ENCODE data around the gene TDP2. TPM values are rescaled to one million over a fixed set of nuclear protein-coding genes. Genes with fewer than 3 reads are reported as not detected.

TDP2 gene
- total RNA-seq, 4 donors from 2014 or later: 25.2 to 44.4 (median 37.6) TPM

DNA sequence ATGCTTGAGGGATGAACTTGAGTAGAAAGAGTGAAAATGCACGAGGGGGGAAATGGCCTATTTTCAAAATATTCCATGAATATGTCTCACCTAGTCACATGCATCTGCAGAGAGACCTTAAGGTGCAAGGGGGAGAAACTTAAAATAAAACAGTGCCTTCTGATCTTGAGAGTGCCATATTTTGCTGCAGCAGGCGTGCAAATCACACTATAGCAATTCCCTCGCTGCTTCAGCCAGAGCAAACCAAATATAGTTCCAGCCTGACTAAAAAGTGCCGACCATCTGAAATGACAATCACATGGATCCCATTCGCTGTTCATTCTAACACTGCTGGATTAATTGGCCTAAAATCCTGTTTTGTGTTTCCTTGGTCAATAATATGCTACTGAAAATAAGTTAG lies 47.0 kb downstream of the TDP2 start:
- WGBS: 89% methylated on average over 5 of the region's 5 CpGs
- H3K4me1 ChIP-seq: no peaks in the 10 kb centered on the region
- no peaks in the 10 kb centered on the region for H3K9me3 ChIP-seq
- no peaks in the 10 kb centered on the region for H3K36me3 ChIP-seq
- H3K27ac ChIP-seq (replicated peaks in 1 of 4): no peak overlapping the region
- H3K4me3 ChIP-seq: no peak overlapping the region
- H3K27me3 ChIP-seq: peaks cover 0 to 2% (median 0%) of the 10 kb centered on the region in 4 donors
- TF ChIP-seq EP300 (IDR thresholded peaks at IDR 0.05): no peak
- TF ChIP-seq POLR2AphosphoS5 (IDR thresholded peaks at IDR 0.05): no peak
- no peak for TF ChIP-seq POLR2A (IDR thresholded peaks at IDR 0.05; ENCODE audit: low read depth)
- TF ChIP-seq, protein P1, sequence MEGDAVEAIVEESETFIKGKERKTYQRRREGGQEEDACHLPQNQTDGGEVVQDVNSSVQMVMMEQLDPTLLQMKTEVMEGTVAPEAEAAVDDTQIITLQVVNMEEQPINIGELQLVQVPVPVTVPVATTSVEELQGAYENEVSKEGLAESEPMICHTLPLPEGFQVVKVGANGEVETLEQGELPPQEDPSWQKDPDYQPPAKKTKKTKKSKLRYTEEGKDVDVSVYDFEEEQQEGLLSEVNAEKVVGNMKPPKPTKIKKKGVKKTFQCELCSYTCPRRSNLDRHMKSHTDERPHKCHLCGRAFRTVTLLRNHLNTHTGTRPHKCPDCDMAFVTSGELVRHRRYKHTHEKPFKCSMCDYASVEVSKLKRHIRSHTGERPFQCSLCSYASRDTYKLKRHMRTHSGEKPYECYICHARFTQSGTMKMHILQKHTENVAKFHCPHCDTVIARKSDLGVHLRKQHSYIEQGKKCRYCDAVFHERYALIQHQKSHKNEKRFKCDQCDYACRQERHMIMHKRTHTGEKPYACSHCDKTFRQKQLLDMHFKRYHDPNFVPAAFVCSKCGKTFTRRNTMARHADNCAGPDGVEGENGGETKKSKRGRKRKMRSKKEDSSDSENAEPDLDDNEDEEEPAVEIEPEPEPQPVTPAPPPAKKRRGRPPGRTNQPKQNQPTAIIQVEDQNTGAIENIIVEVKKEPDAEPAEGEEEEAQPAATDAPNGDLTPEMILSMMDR (IDR thresholded peaks at IDR 0.05): no peak
- intact Hi-C loops (cut with DNase I): no loop called here
- no peak for DNase-seq (ENCODE audit: extremely low spot score)

DNA sequence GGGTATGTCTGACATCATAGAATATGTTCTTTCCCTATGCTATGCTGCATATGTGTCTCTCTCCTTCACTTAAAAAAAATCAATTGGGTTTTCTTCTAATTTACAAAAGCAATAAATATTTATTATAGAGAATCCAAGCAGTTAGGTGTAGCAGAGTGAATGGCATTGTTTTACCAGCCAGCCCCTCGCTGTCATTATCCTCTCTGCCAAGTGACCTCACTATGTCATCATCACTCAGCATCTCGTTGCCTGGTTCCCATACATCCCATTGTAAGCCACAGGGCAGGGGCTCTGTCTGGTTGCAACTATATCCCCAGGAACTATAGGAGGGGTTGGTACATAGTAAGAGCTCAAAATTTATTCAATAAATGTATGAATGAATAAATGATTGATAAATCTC lies 52.1 kb downstream of the TDP2 start:
- H3K27me3 ChIP-seq: peaks cover 0 to 16% (median 0%) of the 10 kb centered on the region in 4 donors
- intact Hi-C loops (cut with DNase I): no loop called here
- H3K36me3 ChIP-seq: no peaks in the 10 kb centered on the region
- H3K4me3 ChIP-seq: no peak overlapping the region
- H3K27ac ChIP-seq (replicated peaks in 1 of 4): no peak overlapping the region
- TF ChIP-seq, protein P1 (IDR thresholded peaks at IDR 0.05): no peak
- no peaks in the 10 kb centered on the region for H3K4me1 ChIP-seq
- DNase-seq (ENCODE audit: extremely low spot score): no peak
- WGBS: 48% methylated on average over 2 of the region's 2 CpGs
- H3K9me3 ChIP-seq: no peaks in the 10 kb centered on the region

DNA sequence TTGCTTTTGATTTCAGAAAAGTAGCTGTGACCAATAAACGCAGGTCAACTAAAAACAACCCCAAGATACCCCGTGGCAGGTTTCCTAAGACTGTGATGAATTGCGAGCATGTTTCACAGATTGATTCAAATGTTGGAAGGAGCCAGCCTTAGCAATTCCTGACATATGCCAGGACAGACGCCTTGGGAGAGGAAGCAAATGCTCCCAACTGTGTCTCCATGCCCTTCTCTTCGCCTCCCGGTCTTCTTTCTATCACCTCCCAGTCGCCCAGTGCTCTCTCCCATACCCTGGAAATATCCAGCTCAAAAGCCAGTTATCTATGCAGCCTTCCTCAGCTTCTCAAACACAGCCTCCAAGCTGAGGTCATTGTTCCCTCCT lies 52.7 kb downstream of the TDP2 start:
- Histone ChIP-seq H3K36me3 (no peaks in the 10 kb centered on the region), H3K4me1 (no peaks in the 10 kb centered on the region), H3K27me3 (peaks cover 0 to 16% (median 0%) of the 10 kb centered on the region in 4 donors), H3K9me3 (no peaks in the 10 kb centered on the region), H3K27ac (replicated peaks in 1 of 4) (no peak overlapping the region), H3K4me3 (no peak overlapping the region)
- TF ChIP-seq POLR2A (IDR thresholded peaks at IDR 0.05; ENCODE audit: low read depth): no peak
- TF ChIP-seq, protein P1 (IDR thresholded peaks at IDR 0.05): no peak
- no peak for TF ChIP-seq POLR2AphosphoS5 (IDR thresholded peaks at IDR 0.05)
- no peak for TF ChIP-seq EP300 (IDR thresholded peaks at IDR 0.05)
- no peak for DNase-seq (ENCODE audit: extremely low spot score)
- intact Hi-C loops (cut with DNase I): no loop called here
- WGBS: 60% methylated on average over 7 of the region's 7 CpGs

DNA sequence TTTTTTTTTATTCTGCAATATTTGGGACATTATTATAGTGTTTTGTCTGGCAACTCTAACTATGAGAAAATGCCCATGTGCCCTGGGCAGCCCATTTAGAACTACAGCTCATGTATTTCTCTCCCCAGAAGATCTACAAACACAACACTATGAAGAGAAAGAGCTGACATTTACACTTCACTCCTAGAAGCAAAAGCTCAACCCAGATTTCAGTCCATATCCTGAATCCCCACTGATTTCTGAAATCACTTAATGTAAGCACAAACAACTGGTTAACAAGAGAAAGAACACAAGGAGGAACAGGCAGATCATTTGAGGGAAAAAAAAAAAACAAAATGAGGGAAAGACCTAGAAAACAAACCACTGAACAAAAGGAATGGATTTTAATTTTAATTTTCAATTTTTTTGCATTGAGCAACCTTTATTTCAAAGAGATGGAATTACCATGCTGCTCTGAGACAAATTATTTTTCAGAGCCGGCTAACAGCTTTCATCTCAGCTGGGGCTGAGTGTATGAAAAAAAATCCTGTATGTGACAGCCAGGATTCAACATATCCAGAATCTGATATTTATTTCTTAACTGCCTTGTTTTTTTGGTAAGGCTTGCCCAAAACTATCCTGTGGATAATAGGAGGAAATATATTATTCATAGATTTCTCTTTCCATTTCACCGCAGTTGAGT lies 53.2 kb downstream of the TDP2 start:
- Histone ChIP-seq H3K9me3 (no peaks in the 10 kb centered on the region), H3K27me3 (peaks cover 0 to 16% (median 0%) of the 10 kb centered on the region in 4 donors), H3K4me1 (no peaks in the 10 kb centered on the region), H3K4me3 (no peak overlapping the region), H3K27ac (replicated peaks in 1 of 4) (no peak overlapping the region), H3K36me3 (no peaks in the 10 kb centered on the region)
- intact Hi-C loops (cut with DNase I): no loop called here
- WGBS: 85% methylated on average over 2 of the region's 2 CpGs
- TF ChIP-seq, protein P1 (IDR thresholded peaks at IDR 0.05): no peak
- no peak for TF ChIP-seq POLR2AphosphoS5 (IDR thresholded peaks at IDR 0.05)
- no peak for TF ChIP-seq POLR2A (IDR thresholded peaks at IDR 0.05; ENCODE audit: low read depth)
- TF ChIP-seq EP300 (IDR thresholded peaks at IDR 0.05): no peak
- no peak for DNase-seq (ENCODE audit: extremely low spot score)

DNA sequence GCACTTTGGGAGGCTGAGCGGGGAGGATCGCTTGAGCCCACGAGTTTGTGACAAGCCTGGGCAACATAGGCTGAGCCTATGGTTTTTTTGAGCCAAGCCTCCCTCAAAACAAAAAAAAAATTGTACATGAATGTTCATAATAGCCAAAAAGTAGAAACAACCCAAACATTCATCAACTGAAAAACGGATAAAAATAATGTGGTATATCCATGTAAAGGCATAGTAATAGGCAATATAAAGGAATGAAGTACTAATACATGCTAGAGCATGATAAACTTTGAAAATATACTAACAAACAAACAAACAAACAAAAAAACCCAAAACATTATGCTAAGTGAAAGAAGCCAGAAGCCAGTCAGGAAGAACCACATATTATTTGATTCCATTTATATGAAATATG lies 56.0 kb downstream of the TDP2 start:
- no peak for TF ChIP-seq POLR2AphosphoS5 (IDR thresholded peaks at IDR 0.05)
- TF ChIP-seq, protein P1 (IDR thresholded peaks at IDR 0.05): no peak
- no peak for TF ChIP-seq EP300 (IDR thresholded peaks at IDR 0.05)
- no peak for TF ChIP-seq POLR2A (IDR thresholded peaks at IDR 0.05; ENCODE audit: low read depth)
- Histone ChIP-seq H3K27ac (replicated peaks in 1 of 4) (no peak overlapping the region), H3K4me1 (no peaks in the 10 kb centered on the region), H3K9me3 (no peaks in the 10 kb centered on the region), H3K36me3 (no peaks in the 10 kb centered on the region), H3K27me3 (peaks cover 0 to 16% (median 0%) of the 10 kb centered on the region in 4 donors), H3K4me3 (no peak overlapping the region)
- no peak for DNase-seq (ENCODE audit: extremely low spot score)
- 93% methylated on average over 4 of the region's 4 CpGs for WGBS
- intact Hi-C loops (cut with DNase I): no loop called here
